HG03354 (cell line): ENCODE measurements around the gene GPR18.
A peak's percentile ranks its signal among the peaks of the same experiment; 100 is the strongest.
"Not testable (repeated sequence)": the region's sequence is repeated elsewhere in the genome, so short reads cannot be mapped to it uniquely, and the experiment has no call there.

Experiments
- ATAC-seq: cut with Tn5 transposase; IDR thresholded peaks from one replicate; pipeline ENCODE4 v1.9.1; 2021; ENCODE audit warnings: mild to moderate bottlenecking; ENCODE audit not compliant: unreplicated experiment, poor library complexity, severe bottlenecking

Gene GPR18

DNA sequence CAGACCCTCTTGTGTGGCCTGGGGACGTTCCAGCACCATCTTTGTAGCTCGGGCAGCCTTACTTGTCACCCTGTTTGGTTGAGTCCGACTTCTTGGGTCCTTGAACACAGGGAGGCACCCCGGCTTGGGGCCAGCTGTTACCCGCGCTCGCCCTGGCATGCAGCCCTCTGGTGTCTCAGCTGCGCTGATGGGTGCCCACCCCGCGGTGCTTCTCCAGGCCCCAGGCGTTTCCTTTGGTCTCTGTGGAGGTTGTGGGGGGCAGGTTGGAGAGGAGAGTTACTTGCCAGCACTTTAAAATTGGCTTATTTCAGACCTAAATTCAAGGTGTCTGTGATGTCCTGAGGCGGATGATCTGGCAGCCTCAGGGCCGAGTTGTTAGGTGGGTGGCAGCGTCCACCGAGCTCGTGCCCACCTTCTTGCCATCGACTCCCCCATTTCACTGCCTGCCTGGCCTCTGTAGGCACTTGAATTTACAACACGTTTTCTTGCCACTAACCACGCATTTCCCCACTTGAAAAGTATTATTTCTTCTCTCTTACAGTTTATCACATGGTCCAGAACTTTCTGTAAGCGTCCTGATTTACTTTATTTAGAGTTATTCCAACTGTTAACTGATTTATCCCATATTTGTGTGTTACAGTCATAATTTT lies 40.6 kb downstream of the GPR18 start:
- ATAC-seq = no peak

DNA sequence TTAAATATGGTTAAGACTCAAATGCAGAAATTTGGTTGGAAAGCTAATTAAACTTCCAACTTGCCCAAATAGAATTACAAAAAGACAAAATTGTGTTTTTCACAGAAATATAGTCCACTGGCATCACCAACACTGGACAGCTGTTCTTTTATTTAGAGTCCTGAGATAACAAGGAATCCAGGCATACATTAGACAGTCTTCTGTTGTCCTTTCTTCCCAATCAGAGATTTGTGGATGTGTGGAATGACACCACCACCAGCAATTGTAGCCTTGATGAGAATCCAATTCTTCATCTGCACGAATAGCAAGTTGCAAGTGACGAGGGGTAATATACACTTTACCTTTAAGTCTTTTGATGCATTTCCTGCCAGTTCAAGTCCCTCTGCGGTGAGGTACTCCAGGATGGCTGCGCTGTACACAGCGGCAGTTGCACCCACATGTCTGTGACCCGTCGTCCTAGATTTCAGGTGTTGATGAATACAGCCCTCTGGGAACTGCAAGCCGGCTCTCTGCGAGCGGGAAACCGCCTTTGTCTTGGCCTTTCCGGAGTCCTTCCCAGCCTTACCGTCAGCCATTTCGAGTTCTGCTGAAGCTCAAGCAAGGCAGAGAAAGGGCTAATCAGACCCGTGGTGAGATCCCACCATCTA lies 42.9 kb downstream of the GPR18 start:
- no peak for ATAC-seq

DNA sequence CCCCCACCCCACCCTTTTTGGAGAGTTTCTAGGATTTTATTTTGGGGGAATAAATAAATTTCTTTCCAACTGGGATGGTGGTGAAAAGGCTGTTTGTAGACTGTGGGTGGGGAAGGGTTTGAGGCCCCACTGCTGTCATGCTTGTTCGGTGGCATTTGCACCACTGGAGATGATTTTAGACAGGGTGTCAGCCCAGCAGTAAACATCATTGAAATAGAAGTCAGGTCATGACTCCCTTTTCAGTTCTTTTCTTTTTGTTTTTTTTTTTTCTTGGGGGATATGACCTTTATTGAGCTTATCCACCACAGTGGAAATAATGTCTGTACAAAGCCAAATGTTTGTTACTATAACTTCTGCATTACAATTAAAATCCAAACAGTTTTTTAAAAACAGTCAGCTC lies 43.4 kb downstream of the GPR18 start:
- ATAC-seq = no peak

GRCh38 chr13:99214232-99214631 lies 43.9 kb downstream of the GPR18 start:
- ATAC-seq = peak; percentile 85

DNA sequence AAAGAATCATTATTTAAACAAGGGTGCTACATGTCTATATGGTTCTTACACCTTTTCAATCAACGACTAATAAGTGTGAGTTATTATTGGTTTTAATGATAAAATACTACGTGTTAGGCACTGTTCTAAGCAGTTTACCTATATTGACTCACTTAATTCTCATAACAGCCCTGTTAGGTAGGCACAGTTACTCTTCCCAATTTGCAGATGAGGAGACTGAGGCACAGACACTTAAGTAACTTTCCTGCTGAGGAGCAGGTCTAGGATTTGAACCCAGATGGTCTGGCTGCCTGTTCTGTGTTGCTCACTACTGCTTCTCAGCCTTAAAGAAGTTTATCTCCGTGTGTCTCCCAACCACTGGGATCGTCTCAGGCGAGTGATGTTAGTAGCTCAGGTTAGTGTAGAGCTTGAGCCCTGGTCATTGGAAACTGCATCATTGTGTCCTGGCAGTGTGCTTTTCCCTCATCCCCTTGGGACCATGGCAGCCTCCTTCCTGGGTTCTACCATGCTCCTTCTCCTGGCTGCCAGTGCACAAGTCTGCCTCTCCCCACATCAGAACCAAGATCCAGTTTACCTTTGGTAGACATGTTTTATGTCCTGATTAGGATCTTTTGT lies 46.7 kb downstream of the GPR18 start:
- ATAC-seq = no peak

GRCh38 chr13:99210627-99211026 lies 47.6 kb downstream of the GPR18 start:
- not testable (repeated sequence) for ATAC-seq

DNA sequence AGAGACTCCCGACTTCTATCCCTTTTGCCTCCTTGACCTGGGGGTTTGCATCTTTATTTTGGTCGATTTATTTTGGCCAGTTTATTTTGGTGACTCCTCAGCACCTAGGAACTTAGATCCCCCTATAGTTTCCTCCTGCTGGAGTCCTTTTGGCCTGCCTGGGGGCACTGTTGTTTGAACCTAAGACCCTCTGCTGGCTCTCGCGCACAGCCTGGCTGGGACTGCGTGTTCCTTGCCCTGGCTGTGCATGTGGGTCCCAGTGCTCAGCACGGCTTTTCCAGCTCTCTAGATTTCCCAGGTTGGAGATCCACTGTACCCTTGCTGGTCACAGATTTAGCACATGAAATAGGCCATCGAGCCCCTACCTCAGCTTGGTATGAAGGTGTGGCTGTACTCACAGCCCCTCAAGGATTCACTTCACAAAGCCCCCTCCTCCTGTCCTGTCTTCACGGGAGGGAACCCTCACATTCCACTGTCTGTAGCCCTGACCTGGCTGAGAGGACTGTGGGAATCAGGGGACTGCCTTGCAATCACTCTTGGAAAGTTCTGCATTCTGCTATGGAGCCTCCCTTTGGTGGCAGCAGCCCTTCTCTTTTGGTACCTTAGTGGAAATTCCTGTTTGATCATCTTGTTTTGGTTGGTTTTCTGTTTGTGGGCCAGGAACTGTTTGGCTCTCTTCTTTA lies 49.2 kb downstream of the GPR18 start:
- ATAC-seq = no peak

DNA sequence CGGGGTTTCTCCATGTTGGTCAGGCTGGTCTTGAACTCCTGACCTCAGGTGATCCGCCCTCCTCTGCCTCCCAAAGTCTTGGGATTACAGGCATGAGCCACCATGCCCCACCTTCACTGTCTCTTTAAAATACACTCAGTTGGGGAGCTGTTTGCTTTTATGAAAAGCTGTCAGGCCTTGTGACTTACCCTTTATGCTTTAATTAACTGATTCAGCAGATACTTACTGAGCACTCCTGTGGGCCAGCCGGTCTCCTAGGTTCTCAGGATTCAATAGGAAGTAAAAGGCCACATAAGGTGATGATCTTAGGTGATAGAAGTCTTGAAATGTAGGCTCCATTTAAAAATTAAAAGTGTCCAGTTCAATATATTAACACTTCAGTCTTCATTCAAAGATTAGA lies 50.0 kb downstream of the GPR18 start:
- no peak for ATAC-seq

DNA sequence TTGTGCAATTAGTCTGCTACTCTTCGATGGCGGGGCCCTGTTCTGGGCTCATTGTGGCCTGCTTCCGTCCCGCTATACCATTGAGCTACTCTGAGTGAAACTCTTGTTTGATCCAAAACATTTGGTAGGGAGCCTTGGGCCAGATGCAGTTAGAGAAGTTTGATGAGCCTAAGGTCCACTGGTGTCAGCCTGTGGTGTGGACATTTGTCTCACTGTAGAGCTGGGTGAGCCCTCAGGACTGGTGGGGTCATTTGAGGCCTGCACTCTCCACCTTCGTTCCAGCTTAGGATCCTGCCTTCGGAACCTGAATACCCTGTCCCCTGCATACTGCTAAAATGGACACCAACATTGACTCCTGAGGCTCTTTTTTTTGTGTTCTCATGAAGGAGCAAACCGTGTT lies 50.7 kb downstream of the GPR18 start:
- ATAC-seq = no peak

GRCh38 chr13:99206873-99207272 lies 51.3 kb downstream of the GPR18 start:
- ATAC-seq = no peak

GRCh38 chr13:99206226-99206625 lies 52.0 kb downstream of the GPR18 start:
- ATAC-seq = no peak

GRCh38 chr13:99205621-99206220 lies 52.5 kb downstream of the GPR18 start:
- no peak for ATAC-seq
